GM23248 (cell line): ENCODE data around the gene RRP36. TPM values are rescaled to one million over a fixed set of nuclear protein-coding genes. Genes with fewer than 3 reads are reported as not detected.

Experiments used
- DNase-seq: peaks from one replicate; pipeline ENCODE4 v3.0.0-alpha.2; 2015
- H2AFZ ChIP-seq: fragments of 200-600 bp; sonication (generic); 2 replicates; pipeline ENCODE4 v1.6.1; 2016; ENCODE audit warnings: antibody characterized with exemption
- H3F3A ChIP-seq: fragments of 200-600 bp; sonication (generic); 2 replicates; pipeline ENCODE4 v1.6.1; 2016; ENCODE audit warnings: mild to moderate bottlenecking, antibody characterized with exemption, mixed run types; ENCODE audit not compliant: insufficient read depth
- H3K27ac ChIP-seq: fragments of 200-600 bp; sonication (generic); 2 replicates; pipeline ENCODE4 v1.5.1; 2016; ENCODE audit warnings: mild to moderate bottlenecking
- H3K27me3 ChIP-seq: fragments of 200-600 bp; sonication (generic); replicated peaks from 2 replicates; pipeline ENCODE4 v1.6.1; 2016; ENCODE audit warnings: mild to moderate bottlenecking; ENCODE audit not compliant: insufficient read depth
- H3K36me3 ChIP-seq: fragments of 200-600 bp; sonication (generic); 2 replicates; pipeline ENCODE4 v1.6.1; 2016; ENCODE audit warnings: low read depth, mild to moderate bottlenecking
- H3K4me1 ChIP-seq: fragments of 200-600 bp; sonication (generic); 2 replicates; pipeline ENCODE4 v1.6.1; 2016; ENCODE audit warnings: mild to moderate bottlenecking; ENCODE audit not compliant: insufficient read depth
- H3K4me2 ChIP-seq: fragments of 200-600 bp; sonication (generic); one replicate; pipeline ENCODE4 v1.6.1; 2016; ENCODE audit warnings: mild to moderate bottlenecking; ENCODE audit not compliant: unreplicated experiment
- H3K4me3 ChIP-seq: fragments of 200-600 bp; sonication (generic); 2 replicates; pipeline ENCODE4 v1.5.1; 2016; ENCODE audit warnings: mild to moderate bottlenecking
- H3K79me2 ChIP-seq: fragments of 200-600 bp; sonication (generic); 2 replicates; pipeline ENCODE4 v1.6.1; 2016; ENCODE audit warnings: mild to moderate bottlenecking; ENCODE audit not compliant: insufficient read depth
- H3K9ac ChIP-seq: fragments of 200-600 bp; sonication (generic); 2 replicates; pipeline ENCODE4 v1.6.1; 2016; ENCODE audit warnings: mild to moderate bottlenecking
- H3K9me2 ChIP-seq: fragments of 200-600 bp; sonication (generic); 2 replicates; pipeline ENCODE4 v1.6.1; 2016; ENCODE audit warnings: mixed run types, mild to moderate bottlenecking, moderate library complexity; ENCODE audit not compliant: insufficient read depth
- H3K9me3 ChIP-seq: fragments of 200-600 bp; sonication (generic); one replicate; pipeline ENCODE4 v1.6.1; 2017; ENCODE audit warnings: low read depth
- H4K20me1 ChIP-seq: fragments of 200-600 bp; sonication (generic); 2 replicates; pipeline ENCODE4 v1.6.0; 2016; ENCODE audit not compliant: insufficient read depth
- EZH2 ChIP-seq: fragments of 200-600 bp; sonication (generic); IDR thresholded peaks from 2 replicates; pipeline ENCODE4 v1.6.1; 2018; ENCODE audit warnings: antibody characterized with exemption, mild to moderate bottlenecking; ENCODE audit not compliant: insufficient read depth, poor library complexity, severe bottlenecking
- EZH2phosphoT487 ChIP-seq: fragments of 200-600 bp; sonication (generic); IDR thresholded peaks from 2 replicates; pipeline ENCODE4 v1.6.1; 2018; ENCODE audit warnings: antibody characterized with exemption, moderate library complexity, mild to moderate bottlenecking, low read depth; ENCODE audit not compliant: insufficient read depth
- WGBS, 2 experiments: methylation state at CpG; one replicate each; pipeline ENCODE4 v1.1.6; 2015 to 2017; ENCODE audit warnings: low lambda C conversion rate in 2 of 2, low coverage in 1 of 2; ENCODE audit errors: missing lambda C conversion rate in 2 of 2; 5-methylcytosine and 5-hydroxymethylcytosine counted together
- in situ Hi-C: fragments of 300-500 bp; cut with MboI; formaldehyde crosslinking; loops from 2 replicates; pipeline ENCODE4 v1.15.0; 2020
- polyA plus RNA-seq: library from polyadenylated mRNA; unstranded; fragments of >200 nt; fragmentation: Nextera tagmentation; extraction: Ambion mirVana; gene quantifications from 2 replicates; pipeline ENCODE4 v1.2.1, GENCODE V29; 2016
- total RNA-seq: library from RNA; depleted of rRNA; stranded (reverse); fragments of >200 nt; shearing (Covaris generic); gene quantifications from 2 replicates; pipeline ENCODE4 v1.2.3, GENCODE V29; 2014

Gene RRP36
- total and polyA plus RNA-seq, 2 experiments from 2014 or later = 58.3 to 74.3 TPM

- H3K4me3 ChIP-seq = no peak overlapping the region
- H4K20me1 ChIP-seq = no peaks in the 10 kb centered on the region
- H3K27ac ChIP-seq = no peak overlapping the region
- H3K9me3 ChIP-seq = no peaks in the 10 kb centered on the region
- H3F3A ChIP-seq = 0 out of 2 replicates have a peak, but pooled peaks cover 6% of the 10 kb centered on the region
- H3K27me3 ChIP-seq = no peaks in the 10 kb centered on the region
- no peak overlapping the region for H2AFZ ChIP-seq
- in situ Hi-C loops = no loop called here
- no peak overlapping the region for H3K4me2 ChIP-seq
- no peak overlapping the region for H3K9ac ChIP-seq
- no peaks in the 10 kb centered on the region for H3K9me2 ChIP-seq
- 96 to 97% methylated on average over 8 of the region's 8 CpGs for WGBS, 2 experiments
- H3K4me1 ChIP-seq = no peaks in the 10 kb centered on the region
- H3K79me2 ChIP-seq = peaks cover 36% of the 10 kb centered on the region
- no peak for TF ChIP-seq EZH2
- no peak for TF ChIP-seq EZH2phosphoT487
- DNase-seq = no peak
- 0 out of 2 replicates have a peak, but pooled peaks cover 5% of the 10 kb centered on the region for H3K36me3 ChIP-seq
Measured at GRCh38 chr6:43001843-43002242, 19.6 kb upstream of the RRP36 start.

- peaks cover 11% of the 10 kb centered on the region for H3K79me2 ChIP-seq
- no peak overlapping the region for H3K4me3 ChIP-seq
- no peak overlapping the region for H2AFZ ChIP-seq
- no peaks in the 10 kb centered on the region for H3K4me1 ChIP-seq
- no peak overlapping the region for H3K4me2 ChIP-seq
- H3K27me3 ChIP-seq = no peaks in the 10 kb centered on the region
- H3K9ac ChIP-seq = no peak overlapping the region
- no peaks in the 10 kb centered on the region for H4K20me1 ChIP-seq
- peaks cover 5% of the 10 kb centered on the region; the same call in 1 of the 2 replicates for H3K36me3 ChIP-seq
- no peaks in the 10 kb centered on the region for H3K9me3 ChIP-seq
- 83 to 86% methylated on average over 5 of the region's 5 CpGs for WGBS, 2 experiments
- DNase-seq = no peak
- no peaks in the 10 kb centered on the region for H3K9me2 ChIP-seq
- no peak overlapping the region for H3K27ac ChIP-seq
- in situ Hi-C loops = no loop called here
- 0 out of 2 replicates have a peak, but pooled peaks cover 13% of the 10 kb centered on the region for H3F3A ChIP-seq
- TF ChIP-seq EZH2phosphoT487 = no peak
- no peak for TF ChIP-seq EZH2
Measured at GRCh38 chr6:43005844-43006243, 15.6 kb upstream of the RRP36 start.

- Histone ChIP-seq H3K9me2 (no peaks in the 10 kb centered on the region), H3F3A (0 out of 2 replicates have a peak, but pooled peaks cover 13% of the 10 kb centered on the region), H4K20me1 (no peaks in the 10 kb centered on the region), H3K9ac (no peak overlapping the region), H3K79me2 (peaks cover 14% of the 10 kb centered on the region), H3K27me3 (no peaks in the 10 kb centered on the region), H3K36me3 (peaks cover 5% of the 10 kb centered on the region; the same call in 1 of the 2 replicates), H3K4me2 (no peak overlapping the region), H3K27ac (no peak overlapping the region), H3K4me3 (no peak overlapping the region), H3K4me1 (no peaks in the 10 kb centered on the region), H2AFZ (no peak overlapping the region), H3K9me3 (no peaks in the 10 kb centered on the region)
- no peak for DNase-seq
- WGBS, 2 experiments = 96 to 97% methylated on average over 11 of the region's 11 CpGs
- in situ Hi-C loops = no loop called here
- TF ChIP-seq EZH2 (no peak), EZH2phosphoT487 (no peak)
Measured at GRCh38 chr6:43006251-43006650, 15.2 kb upstream of the RRP36 start.

- Histone ChIP-seq H3K36me3 (peaks cover 8% of the 10 kb centered on the region; the same call in 1 of the 2 replicates), H3K4me3 (no peak overlapping the region), H2AFZ (no peak overlapping the region), H3K9ac (no peak overlapping the region), H3F3A (0 out of 2 replicates have a peak, but pooled peaks cover 13% of the 10 kb centered on the region), H3K4me2 (no peak overlapping the region), H3K27me3 (no peaks in the 10 kb centered on the region), H3K9me2 (no peaks in the 10 kb centered on the region), H4K20me1 (no peaks in the 10 kb centered on the region), H3K27ac (no peak overlapping the region), H3K9me3 (no peaks in the 10 kb centered on the region), H3K79me2 (peaks cover 19% of the 10 kb centered on the region), H3K4me1 (peaks cover 6% of the 10 kb centered on the region; the same call in 1 of the 2 replicates)
- 97 to 99% methylated on average over 9 of the region's 9 CpGs for WGBS, 2 experiments
- in situ Hi-C loops = no loop called here
- no peak for DNase-seq
- TF ChIP-seq EZH2phosphoT487 = no peak
- TF ChIP-seq EZH2 = no peak
Measured at GRCh38 chr6:43007126-43007525, 14.3 kb upstream of the RRP36 start.
